Activated CD8-positive, alpha-beta memory T cell treated with anti-CD3 and anti-CD28 coated beads, Interleukin-2, amount 50 U/mL, for 48 hours (primary cell): ENCODE data around the gene CDK16.

Experiments used
- DNase-seq: peaks from one replicate; pipeline ENCODE4 v3.0.0-alpha.2; 2020

Gene CDK16

DNA sequence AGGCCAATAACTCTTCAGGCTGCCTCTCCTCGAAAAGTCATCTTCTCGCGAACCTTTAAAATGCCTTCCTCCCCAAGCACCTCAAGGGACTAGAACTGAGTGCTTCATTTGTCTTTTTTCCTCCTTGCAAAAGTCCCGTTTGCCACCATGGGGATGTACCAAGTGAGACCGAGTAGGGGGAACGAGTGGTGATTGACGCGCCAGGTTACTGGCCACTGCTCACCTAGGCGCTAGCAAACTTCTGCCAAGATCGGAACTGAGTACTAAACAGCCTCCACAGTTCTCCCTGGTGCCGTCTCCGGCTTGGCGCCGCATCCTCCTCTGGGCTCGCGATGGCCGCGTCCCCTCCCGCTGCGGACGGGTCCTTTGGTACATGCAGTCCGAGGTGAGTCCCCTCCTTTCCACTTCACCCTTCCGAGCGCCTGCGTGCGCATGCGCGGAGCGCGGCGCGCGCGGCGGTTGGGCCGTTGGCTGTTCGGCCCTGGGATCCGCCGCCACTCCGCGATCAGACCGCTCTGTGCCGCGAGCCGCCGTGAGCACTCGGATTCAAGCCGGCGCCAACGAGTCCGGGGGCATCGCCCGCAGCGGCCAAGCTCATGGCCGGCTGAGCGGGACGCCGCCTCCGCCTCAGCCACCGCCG lies at the start of gene CDK16:
TSS of gene CDK16 (plus strand) at position 402 of the 640 bp plus-strand sequence. CDS start 4,877 bp downstream, outside the sequence.
- DNase-seq, result peak; percentile 83

- peak; percentile 22 for DNase-seq
These were observed 49.2 kb upstream of the CDK16 start for GRCh38 chrX:47169273-47169672.

DNA sequence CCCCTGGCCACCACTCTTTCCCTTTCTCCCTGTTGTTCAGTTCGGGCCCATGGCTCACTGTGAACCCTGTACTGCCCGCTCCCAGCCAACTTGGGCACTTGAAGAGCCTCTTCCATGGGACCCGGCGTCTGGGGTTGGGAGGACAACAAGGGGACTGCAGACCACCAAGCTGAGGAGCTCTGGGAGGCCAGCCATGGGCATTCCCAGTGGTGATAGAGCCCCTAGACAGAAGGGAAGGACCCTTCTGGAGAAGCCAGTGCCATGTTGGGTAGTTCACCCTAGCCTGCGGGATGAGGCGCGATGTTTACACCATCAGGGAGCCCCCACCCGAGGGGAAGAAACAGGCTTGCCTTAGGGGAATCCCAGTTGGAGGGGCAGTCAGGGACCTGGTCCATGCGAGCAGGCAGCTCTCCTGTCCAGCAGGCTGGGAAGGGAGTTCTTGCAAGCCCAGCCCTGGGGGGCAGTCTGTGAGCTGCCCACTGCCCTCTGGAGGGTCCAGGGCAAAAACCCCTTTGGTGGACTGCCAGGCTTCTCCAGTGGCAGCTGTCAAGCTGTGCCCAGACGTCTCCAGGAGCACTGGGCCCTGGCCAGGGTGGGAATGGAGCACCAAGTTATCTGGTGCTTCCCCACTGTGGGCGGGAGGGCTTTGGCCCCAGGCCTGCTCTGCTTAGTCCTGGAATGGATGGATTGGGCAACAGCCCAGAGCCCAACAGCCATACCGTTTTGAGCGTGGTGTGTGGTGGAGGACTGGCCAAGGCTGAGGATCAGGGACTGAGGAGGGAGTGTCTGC lies 48.6 kb upstream of the CDK16 start:
- DNase-seq, result peak; percentile 36

GRCh38 chrX:47170861-47171692 lies 47.4 kb upstream of the CDK16 start:
- no peak for DNase-seq

GRCh38 chrX:47171996-47172395 lies 46.5 kb upstream of the CDK16 start:
- DNase-seq, result no peak

- DNase-seq, result no peak
These were observed 45.9 kb upstream of the CDK16 start for GRCh38 chrX:47172549-47172948.

DNA sequence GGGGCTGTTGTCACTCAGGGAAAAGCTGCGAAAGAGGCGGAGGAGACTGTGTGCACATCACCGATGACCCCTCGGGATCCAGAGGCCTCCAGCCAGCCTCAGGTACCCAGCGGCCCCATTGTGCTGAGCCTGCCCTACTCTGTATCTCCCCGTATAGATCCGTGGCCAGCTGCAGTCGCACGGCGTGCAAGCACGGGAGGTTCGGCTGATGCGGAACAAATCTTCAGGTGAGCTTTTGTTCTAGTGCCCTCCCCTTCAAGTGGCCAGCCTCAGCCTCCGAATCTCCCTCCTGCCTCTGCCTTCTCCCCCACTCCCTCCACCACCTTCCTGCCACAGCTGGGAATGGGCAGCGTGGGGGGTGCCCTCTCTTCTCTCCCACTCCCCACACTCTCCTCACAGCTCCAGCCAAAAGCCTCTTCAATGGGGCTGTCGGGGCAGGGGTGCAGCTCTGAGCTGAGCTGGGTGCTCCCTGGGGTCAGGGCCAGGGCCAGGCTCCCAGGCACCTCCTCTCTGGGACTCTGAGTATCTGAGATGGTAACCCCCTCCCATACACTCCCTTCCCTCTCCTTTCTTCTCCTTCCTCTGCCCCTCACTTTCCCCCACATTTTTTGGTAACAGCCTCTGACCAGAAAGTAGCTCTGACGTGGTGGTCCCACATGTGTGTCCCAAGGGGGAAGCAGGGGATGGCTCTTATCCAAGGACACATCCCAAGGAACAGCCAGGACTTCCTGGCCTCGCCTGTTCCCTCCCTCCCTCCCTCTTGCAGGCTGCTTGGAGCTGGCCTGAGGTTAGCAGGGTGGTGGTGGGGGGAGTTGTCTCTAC lies 45.3 kb upstream of the CDK16 start:
- no peak for DNase-seq

DNA sequence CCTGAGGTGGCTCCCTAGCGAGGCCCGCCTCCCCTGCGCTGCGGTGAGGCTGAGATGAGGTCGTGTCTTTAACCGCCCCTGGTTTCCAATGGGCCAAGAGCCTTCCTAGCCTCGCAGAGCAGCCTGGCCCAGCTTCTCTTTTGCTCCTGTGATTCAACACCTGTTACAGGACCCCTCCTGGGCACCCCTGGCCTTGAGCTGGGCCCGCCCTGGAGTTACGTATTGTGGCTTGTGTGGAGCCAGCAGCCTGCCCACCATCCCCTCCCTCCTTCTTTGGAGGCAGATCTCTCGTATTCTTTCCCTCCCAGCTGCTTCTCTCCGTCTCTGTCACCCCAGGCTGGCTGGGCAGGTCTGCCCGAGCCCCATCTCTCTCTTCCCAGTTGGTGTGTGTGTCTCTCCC lies 44.1 kb upstream of the CDK16 start:
- no peak for DNase-seq

GRCh38 chrX:47174846-47175587 lies 43.5 kb upstream of the CDK16 start:
- no peak for DNase-seq

DNA sequence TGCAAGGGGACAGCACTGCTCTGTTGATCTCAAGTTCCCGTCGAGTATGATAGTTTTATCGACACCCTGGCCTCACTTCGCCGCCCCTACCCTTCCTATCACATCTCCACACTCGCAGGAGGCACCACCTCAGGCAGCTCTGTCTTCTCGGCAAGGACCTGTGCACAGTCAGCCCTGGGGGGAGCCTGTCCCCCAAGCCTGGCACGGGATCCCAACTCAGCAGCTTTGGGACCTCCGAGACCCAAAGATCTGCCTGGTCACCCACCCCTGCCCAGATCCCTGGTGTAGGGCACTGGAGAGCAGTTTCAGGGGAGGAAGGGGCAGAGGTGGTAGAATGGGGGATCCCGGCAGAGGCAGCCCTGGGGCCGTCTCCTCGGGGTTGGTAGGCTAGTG lies 42.9 kb upstream of the CDK16 start:
- no peak for DNase-seq

GRCh38 chrX:47176101-47176740 lies 42.3 kb upstream of the CDK16 start:
- DNase-seq, result no peak

GRCh38 chrX:47177079-47177478 lies 41.4 kb upstream of the CDK16 start:
- no peak for DNase-seq

DNA sequence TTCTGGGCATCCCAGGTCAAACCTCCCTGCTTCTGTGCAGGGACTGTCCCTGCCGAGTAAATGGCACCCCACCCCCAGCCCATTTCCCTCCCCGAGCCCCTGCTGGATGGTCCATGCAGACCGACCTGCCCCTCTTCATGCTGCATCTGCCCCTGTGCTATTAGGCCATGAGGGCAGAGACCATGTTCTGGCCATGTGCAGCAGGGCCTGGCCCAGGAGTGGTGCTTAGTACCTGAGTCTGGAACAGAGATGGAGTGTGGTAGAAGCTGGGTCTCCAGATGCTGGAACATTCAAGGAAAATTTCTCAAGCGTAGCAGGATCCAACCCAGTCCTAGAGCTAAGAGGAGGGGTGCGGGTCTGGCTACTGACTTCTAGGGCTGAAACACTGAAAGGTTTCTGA lies 40.1 kb upstream of the CDK16 start:
- DNase-seq, result no peak

- DNase-seq, result no peak
These were observed 39.1 kb upstream of the CDK16 start for GRCh38 chrX:47179221-47179927.

DNA sequence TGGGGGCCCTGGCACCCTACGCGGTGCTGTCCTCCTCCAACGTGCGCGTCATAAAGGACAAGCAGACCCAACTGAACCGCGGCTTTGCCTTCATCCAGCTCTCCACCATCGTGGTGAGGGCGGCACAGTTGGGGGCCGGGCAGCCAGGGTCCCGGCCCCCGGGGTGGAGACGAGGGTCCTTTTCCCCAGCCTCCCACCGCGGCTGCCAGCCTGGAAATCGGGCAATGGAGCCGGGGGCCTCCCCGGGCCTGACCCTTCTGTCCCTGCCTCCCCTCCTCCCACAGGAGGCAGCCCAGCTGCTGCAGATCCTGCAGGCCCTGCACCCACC lies 38.6 kb upstream of the CDK16 start:
- no peak for DNase-seq

GRCh38 chrX:47180346-47180745 lies 38.1 kb upstream of the CDK16 start:
- DNase-seq, result no peak

DNA sequence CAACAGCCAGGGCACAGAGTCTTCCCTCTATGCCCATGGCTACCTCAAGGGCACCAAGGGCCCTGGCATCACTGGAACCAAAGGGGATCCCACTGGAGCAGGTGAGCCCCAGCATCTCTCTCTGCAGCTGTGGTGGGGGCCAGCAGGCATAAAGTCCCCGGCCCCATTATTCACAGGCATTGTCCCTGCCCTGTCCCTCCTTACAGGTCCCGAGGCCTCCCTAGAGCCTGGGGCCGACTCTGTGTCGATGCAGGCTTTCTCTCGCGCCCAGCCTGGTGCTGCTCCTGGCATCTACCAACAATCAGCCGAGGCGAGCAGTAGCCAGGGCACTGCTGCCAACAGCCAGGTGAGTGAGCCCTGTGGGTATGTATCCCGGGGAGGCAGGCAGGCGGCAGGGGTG lies 37.2 kb upstream of the CDK16 start:
- DNase-seq, result no peak

DNA sequence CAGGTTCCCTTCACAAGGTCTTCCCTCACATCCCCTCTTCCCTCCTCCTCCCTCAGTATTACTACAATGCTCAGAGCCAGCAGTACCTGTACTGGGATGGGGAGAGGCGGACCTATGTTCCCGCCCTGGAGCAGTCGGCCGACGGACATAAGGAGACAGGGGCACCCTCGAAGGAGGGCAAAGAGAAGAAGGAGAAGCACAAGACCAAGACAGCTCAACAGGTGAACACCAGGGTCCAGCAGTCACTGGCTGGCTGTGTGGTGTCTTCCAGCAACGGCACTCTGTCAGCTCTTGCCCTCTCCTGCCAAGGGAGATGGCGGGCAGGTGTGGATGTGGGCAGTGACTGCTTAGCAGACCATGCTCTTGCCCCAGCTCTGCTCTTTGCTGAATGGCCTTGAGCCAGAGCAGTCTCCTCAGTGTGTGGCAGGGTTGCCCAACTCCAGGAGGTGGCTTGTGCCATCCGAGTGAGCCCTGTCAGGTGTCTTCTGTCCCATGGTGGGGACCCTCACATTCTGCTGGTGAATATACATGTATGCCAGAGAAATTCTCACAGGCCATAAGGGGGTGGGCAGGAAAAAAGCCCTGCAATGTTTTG lies 36.3 kb upstream of the CDK16 start:
- DNase-seq, result no peak

DNA sequence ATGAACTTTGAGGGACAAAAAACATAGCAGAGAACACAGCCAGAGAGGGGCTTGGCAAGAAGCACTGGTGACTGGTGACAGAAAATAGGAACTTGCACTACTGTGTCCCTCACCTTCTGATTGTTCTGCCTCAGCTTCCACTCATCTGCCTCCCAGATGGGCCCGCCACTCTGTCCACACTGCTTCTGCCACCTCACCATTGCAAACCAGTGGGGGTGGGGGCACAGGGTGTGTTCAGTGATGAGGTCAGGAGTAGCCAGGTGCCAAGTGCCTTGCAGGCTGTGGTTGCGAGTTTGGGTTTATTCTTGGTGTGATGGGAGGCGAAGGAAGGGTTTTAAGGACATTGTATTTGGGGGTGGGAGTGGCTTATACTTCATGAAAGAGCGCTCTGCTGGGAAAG lies 34.0 kb upstream of the CDK16 start:
- DNase-seq, result no peak

GRCh38 chrX:47185241-47185640 lies 33.2 kb upstream of the CDK16 start:
- no peak for DNase-seq
